Measurements from ENCODE around the gene ABLIM3.

The ABLIM3 gene

DNA sequence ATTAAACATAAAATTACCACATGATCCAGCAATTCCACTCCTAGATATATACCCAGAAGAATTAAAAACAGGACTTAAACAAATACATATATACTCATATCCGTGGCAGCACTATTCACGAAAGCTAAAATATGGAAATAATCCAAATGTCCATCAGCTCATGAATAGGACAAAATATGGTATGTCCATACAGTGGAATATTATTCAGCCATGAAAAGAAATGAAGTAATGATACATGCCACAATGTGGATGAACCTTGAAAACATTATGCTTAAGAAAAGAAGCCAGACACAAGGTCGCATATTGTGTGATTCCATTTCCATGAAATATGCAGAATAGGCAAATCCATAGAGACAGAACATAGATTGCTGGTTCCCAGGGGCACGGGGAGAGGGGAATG lies 105.6 kb downstream of the ABLIM3 start:
- H2AFZ ChIP-seq (ENCODE audit: low read length) = no peak overlapping the region
- TF ChIP-seq, protein P1, sequence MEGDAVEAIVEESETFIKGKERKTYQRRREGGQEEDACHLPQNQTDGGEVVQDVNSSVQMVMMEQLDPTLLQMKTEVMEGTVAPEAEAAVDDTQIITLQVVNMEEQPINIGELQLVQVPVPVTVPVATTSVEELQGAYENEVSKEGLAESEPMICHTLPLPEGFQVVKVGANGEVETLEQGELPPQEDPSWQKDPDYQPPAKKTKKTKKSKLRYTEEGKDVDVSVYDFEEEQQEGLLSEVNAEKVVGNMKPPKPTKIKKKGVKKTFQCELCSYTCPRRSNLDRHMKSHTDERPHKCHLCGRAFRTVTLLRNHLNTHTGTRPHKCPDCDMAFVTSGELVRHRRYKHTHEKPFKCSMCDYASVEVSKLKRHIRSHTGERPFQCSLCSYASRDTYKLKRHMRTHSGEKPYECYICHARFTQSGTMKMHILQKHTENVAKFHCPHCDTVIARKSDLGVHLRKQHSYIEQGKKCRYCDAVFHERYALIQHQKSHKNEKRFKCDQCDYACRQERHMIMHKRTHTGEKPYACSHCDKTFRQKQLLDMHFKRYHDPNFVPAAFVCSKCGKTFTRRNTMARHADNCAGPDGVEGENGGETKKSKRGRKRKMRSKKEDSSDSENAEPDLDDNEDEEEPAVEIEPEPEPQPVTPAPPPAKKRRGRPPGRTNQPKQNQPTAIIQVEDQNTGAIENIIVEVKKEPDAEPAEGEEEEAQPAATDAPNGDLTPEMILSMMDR (conservative IDR thresholded peaks at IDR 0.05; ENCODE audit: low read length) = no peak
- no peaks in the 10 kb centered on the region for H3K9me3 ChIP-seq (ENCODE audit: insufficient read depth, low read depth, low read length)
- H3K9ac ChIP-seq (ENCODE audit: low read depth, low read length, poor library complexity, severe bottlenecking) = no peak overlapping the region
- H3K4me1 ChIP-seq (ENCODE audit: insufficient read depth, low read length, poor library complexity, severe bottlenecking) = no peaks in the 10 kb centered on the region
- no peaks in the 10 kb centered on the region for H3F3A ChIP-seq (ENCODE audit: low read depth)
- H3K27me3 ChIP-seq (ENCODE audit: insufficient read depth, low read length, poor library complexity, severe bottlenecking) = no peaks in the 10 kb centered on the region
- no peak overlapping the region for H3K4me2 ChIP-seq (ENCODE audit: low read depth, low read length, poor library complexity, severe bottlenecking)
- no peaks in the 10 kb centered on the region for H3K79me2 ChIP-seq (ENCODE audit: insufficient read depth, low read length)
- no peaks in the 10 kb centered on the region for H3K9me2 ChIP-seq (replicated peaks; ENCODE audit: low read depth, low read length)
- no peaks in the 10 kb centered on the region for H3K36me3 ChIP-seq (ENCODE audit: insufficient read depth, low read length)
- H3K4me3 ChIP-seq (ENCODE audit: low read length, poor library complexity, severe bottlenecking) = no peak overlapping the region
- H4K20me1 ChIP-seq (ENCODE audit: insufficient read depth, low read length, poor library complexity, severe bottlenecking) = no peaks in the 10 kb centered on the region

DNA sequence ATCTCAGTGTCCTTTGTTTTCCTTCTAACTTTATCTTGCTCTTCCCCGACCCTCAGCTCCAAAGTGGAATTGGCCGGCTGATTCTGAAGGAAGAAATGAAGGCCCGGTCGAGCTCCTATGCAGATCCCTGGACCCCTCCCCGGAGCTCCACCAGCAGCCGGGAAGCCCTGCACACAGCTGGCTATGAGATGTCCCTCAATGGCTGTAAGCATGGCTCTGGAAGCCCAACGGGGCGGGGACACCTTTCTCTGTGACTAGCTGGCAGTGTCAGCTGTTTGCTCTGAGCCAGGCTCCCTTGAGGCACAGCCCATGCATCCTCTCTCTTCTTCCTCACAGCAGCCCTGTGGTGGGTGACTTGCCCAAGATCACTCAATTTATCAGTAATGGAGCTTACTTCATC lies 106.4 kb downstream of the ABLIM3 start:
- Histone ChIP-seq H3K9ac (ENCODE audit: low read depth, low read length, poor library complexity, severe bottlenecking) (no peak overlapping the region), H3K4me3 (ENCODE audit: low read length, poor library complexity, severe bottlenecking) (no peak overlapping the region), H2AFZ (ENCODE audit: low read length) (no peak overlapping the region), H3K4me1 (ENCODE audit: insufficient read depth, low read length, poor library complexity, severe bottlenecking) (no peaks in the 10 kb centered on the region), H3K36me3 (ENCODE audit: insufficient read depth, low read length) (no peaks in the 10 kb centered on the region), H3F3A (ENCODE audit: low read depth) (no peaks in the 10 kb centered on the region), H3K79me2 (ENCODE audit: insufficient read depth, low read length) (no peaks in the 10 kb centered on the region), H3K9me2 (replicated peaks; ENCODE audit: low read depth, low read length) (no peaks in the 10 kb centered on the region), H3K27me3 (ENCODE audit: insufficient read depth, low read length, poor library complexity, severe bottlenecking) (no peaks in the 10 kb centered on the region), H3K9me3 (ENCODE audit: insufficient read depth, low read depth, low read length) (no peaks in the 10 kb centered on the region), H3K4me2 (ENCODE audit: low read depth, low read length, poor library complexity, severe bottlenecking) (no peak overlapping the region), H4K20me1 (ENCODE audit: insufficient read depth, low read length, poor library complexity, severe bottlenecking) (no peaks in the 10 kb centered on the region)
- TF ChIP-seq, protein P1 (conservative IDR thresholded peaks at IDR 0.05; ENCODE audit: low read length) = no peak
- no peak for TF ChIP-seq EZH2phosphoT487 (IDR thresholded peaks at IDR 0.05; ENCODE audit: borderline replicate concordance)

DNA sequence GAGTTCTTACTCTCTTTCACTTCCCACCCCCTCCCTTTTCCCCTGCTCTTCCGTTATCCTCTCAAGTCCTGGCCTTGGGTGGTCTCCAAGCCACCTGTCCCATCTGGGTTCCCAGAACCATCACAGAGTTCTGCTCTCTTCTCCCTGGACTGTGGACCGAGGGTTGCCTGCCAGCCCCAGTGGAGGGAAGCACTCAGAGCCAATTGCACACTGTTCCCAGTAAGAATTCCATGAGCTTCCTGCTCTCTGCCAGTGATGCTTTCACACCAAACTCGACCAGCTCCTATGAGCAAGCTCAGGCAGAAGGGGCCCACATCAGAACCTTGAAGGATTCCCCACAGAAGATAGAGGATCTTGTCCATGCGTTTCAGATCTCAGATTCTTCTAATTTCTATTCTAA lies 110.3 kb downstream of the ABLIM3 start:
- TF ChIP-seq, protein P1 (conservative IDR thresholded peaks at IDR 0.05; ENCODE audit: low read length) = no peak
- TF ChIP-seq EZH2phosphoT487 (IDR thresholded peaks at IDR 0.05; ENCODE audit: borderline replicate concordance) = no peak
- H3F3A ChIP-seq (ENCODE audit: low read depth) = no peaks in the 10 kb centered on the region
- no peaks in the 10 kb centered on the region for H3K4me1 ChIP-seq (ENCODE audit: insufficient read depth, low read length, poor library complexity, severe bottlenecking)
- no peaks in the 10 kb centered on the region for H3K79me2 ChIP-seq (ENCODE audit: insufficient read depth, low read length)
- H2AFZ ChIP-seq (ENCODE audit: low read length) = no peak overlapping the region
- no peak overlapping the region for H3K9ac ChIP-seq (ENCODE audit: low read depth, low read length, poor library complexity, severe bottlenecking)
- no peaks in the 10 kb centered on the region for H3K36me3 ChIP-seq (ENCODE audit: insufficient read depth, low read length)
- no peaks in the 10 kb centered on the region for H4K20me1 ChIP-seq (ENCODE audit: insufficient read depth, low read length, poor library complexity, severe bottlenecking)
- H3K27me3 ChIP-seq (ENCODE audit: insufficient read depth, low read length, poor library complexity, severe bottlenecking) = no peaks in the 10 kb centered on the region
- H3K9me2 ChIP-seq (replicated peaks; ENCODE audit: low read depth, low read length) = no peaks in the 10 kb centered on the region
- H3K9me3 ChIP-seq (ENCODE audit: insufficient read depth, low read depth, low read length) = no peaks in the 10 kb centered on the region
- no peak overlapping the region for H3K4me2 ChIP-seq (ENCODE audit: low read depth, low read length, poor library complexity, severe bottlenecking)
- no peak overlapping the region for H3K4me3 ChIP-seq (ENCODE audit: low read length, poor library complexity, severe bottlenecking)
